ENCODE measurements around the gene HSF2BP.

DNA sequence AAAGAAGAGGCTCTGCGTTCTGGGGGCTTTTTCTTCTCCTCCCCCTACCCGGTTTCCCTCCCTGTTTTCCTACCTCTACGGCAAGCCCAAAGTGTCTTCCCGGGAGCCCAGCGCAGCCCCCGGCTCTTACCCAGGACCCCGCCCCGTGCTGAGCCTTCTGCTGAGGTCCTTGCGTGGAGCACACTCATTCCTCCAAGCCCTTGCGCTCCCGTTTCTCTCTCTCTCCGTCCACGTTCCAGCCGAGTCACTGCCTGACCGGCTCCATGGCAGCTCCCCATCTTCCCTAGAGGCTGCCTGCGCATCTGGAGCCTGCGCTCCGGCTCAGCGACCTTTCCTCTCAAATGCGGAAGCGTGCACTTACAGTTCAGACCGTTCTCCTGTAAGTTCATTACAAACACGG, 34.7 kb upstream of the HSF2BP start:
- TF ChIP-seq CEBPB (IDR thresholded peaks at IDR 0.05; ENCODE audit: low read depth, low read length) (no peak), POU5F1 (IDR thresholded peaks at IDR 0.05; ENCODE audit: low read depth, low read length) (no peak)
